ENCODE results near the gene CACNA1C.

Gene CACNA1C

GRCh38 chr12:2461046-2461445, 408.3 kb downstream of the CACNA1C start:
- Histone ChIP-seq H3K27ac (no peak overlapping the region), H3K4me3 (no peak overlapping the region)

GRCh38 chr12:2461645-2462044, 408.9 kb downstream of the CACNA1C start:
- Histone ChIP-seq H3K4me3 (no peak overlapping the region), H3K27ac (no peak overlapping the region)

DNA sequence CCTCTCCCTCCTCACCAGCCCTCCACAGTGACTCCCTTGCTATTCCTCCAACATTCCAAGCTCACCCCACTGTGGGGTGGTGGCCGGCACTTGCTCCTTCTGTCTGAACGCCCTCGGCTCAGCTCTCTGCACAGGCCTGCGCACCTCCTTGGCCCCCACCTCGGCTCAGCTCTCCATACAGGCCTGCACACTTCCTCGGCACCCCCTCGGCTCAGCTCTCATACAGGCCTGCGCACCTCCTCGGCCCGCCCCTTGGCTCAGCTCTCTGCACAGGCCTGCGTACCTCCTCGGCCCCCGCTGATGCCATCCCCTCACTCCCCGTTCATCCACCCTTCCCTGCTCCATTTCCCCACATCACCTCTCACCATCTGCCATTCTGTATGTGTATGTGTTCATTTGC, 409.3 kb downstream of the CACNA1C start:
- no peak overlapping the region for H3K27ac ChIP-seq
- H3K4me3 ChIP-seq = no peak overlapping the region

- Histone ChIP-seq H3K4me3 (no peak overlapping the region), H3K27ac (no peak overlapping the region)
These were observed 410.9 kb downstream of the CACNA1C start for GRCh38 chr12:2463719-2464118.

GRCh38 chr12:2465681-2466080, 412.9 kb downstream of the CACNA1C start:
- Histone ChIP-seq H3K27ac (no peak overlapping the region), H3K4me3 (no peak overlapping the region)

GRCh38 chr12:2466211-2466610, 413.4 kb downstream of the CACNA1C start:
- Histone ChIP-seq H3K4me3 (no peak overlapping the region), H3K27ac (no peak overlapping the region)

- Histone ChIP-seq H3K4me3 (no peak overlapping the region), H3K27ac (no peak overlapping the region)
These were observed 414.8 kb downstream of the CACNA1C start for GRCh38 chr12:2467447-2468195.

- H3K27ac ChIP-seq = no peak overlapping the region
- no peak overlapping the region for H3K4me3 ChIP-seq
These were observed 423.2 kb downstream of the CACNA1C start for GRCh38 chr12:2475984-2476383.

DNA sequence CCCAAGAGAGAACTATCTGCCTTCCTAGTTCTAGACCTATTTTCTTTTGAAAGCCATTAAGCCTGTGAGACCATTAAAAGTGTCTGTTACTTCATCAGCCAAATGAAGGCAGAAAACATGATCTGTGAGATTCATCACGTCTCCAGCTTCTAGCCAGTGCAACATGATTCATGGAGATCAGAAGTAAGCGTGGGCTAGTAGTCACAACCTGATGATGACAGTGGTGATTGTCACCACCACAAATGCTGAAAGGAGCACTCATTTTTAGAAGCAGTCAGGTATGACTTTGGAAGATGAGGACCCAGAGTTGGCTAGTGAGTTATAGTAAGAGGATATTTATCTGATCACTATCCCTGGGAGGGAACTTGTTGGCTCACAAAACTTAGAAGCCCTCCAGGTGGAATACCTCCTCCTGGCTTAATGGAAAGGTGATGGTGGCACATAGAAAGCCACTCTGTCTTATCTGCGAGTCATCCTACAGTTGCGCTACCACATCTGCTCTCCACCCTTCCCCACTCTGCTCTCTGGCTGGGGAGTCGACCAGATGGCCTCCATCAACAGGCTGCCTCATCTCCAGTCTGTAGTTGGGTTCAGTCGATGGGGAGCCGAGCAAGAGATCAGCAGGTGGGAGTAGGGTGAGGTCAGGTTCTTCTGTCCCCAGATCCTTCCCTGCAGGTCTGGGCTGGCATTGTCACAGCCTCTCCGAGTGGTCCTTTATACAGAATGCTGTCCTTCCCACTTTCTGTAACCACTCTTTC, 424.4 kb downstream of the CACNA1C start:
- no peak overlapping the region for H3K27ac ChIP-seq
- H3K4me3 ChIP-seq = no peak overlapping the region

GRCh38 chr12:2479851-2480535, 427.2 kb downstream of the CACNA1C start:
- Histone ChIP-seq H3K4me3 (no peak overlapping the region), H3K27ac (no peak overlapping the region)

DNA sequence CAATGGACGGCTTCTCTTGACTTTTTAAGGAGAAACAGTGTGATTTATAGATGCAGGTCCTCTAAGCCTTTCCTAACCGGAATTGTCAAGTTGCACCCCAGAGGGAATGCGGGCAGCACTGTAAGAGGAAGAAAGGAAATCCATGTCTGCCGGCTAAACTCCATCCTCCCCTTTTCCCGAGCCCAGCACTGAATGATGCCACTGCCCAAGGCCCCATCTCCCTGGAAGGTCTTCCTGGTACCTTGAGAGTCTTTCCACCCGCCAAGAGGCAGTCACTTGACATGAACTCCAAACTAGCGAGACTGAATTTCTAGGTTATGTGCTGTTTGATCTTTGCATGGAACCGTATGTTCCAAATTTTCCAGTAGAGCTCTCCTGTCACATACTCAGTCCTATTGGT, 428.6 kb downstream of the CACNA1C start:
- H3K4me3 ChIP-seq = no peak overlapping the region
- no peak overlapping the region for H3K27ac ChIP-seq

- H3K27ac ChIP-seq = no peak overlapping the region
- no peak overlapping the region for H3K4me3 ChIP-seq
These were observed 429.2 kb downstream of the CACNA1C start for GRCh38 chr12:2481951-2482350.

GRCh38 chr12:2482938-2483660, 430.3 kb downstream of the CACNA1C start:
- no peak overlapping the region for H3K27ac ChIP-seq
- no peak overlapping the region for H3K4me3 ChIP-seq

DNA sequence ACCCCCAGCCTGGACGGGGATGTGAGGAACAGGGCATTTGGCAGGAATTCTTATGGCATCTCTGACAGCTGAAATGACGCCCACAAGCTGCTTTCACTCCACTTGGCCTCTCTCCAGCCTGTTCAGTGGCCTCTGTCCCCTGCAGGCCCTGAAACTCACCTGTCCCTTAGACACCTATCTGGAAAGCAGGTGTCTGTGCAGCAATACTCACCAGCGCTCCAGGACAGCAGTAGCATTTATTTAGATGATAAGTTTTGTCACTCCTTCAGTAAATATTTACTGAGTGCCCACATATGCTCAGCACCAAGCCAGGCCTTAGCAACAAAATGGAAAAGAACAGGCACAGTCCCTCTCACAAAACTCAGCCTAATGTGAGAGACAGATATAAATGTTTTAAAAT, 430.9 kb downstream of the CACNA1C start:
- no peak overlapping the region for H3K4me3 ChIP-seq
- H3K27ac ChIP-seq = no peak overlapping the region

GRCh38 chr12:2484141-2484776, 431.5 kb downstream of the CACNA1C start:
- Histone ChIP-seq H3K27ac (no peak overlapping the region), H3K4me3 (no peak overlapping the region)

GRCh38 chr12:2485681-2486080, 432.9 kb downstream of the CACNA1C start:
- H3K27ac ChIP-seq = no peak overlapping the region
- H3K4me3 ChIP-seq = no peak overlapping the region

- Histone ChIP-seq H3K27ac (no peak overlapping the region), H3K4me3 (no peak overlapping the region)
These were observed 434.0 kb downstream of the CACNA1C start for GRCh38 chr12:2486796-2487195.

DNA sequence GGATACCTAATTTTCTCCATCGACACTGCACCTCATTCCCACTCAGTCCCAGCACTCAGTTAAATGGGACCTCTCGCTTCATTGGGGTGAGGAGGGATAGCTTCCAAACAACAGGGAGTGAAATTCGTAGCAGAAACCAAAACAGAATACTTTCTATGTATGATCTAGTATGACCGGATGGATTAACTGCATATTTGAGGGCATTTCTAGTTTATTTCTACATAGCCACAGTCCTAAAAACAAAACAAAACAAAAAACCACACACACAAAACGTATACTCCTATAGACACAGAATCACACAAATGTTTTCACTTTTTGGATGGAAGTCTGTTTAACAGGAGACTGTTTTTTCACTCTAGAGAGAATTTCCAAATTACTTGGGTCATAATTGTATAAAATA, 434.5 kb downstream of the CACNA1C start:
- H3K4me3 ChIP-seq = no peak overlapping the region
- H3K27ac ChIP-seq = no peak overlapping the region

GRCh38 chr12:2488131-2488530, 435.3 kb downstream of the CACNA1C start:
- no peak overlapping the region for H3K27ac ChIP-seq
- H3K4me3 ChIP-seq = no peak overlapping the region

DNA sequence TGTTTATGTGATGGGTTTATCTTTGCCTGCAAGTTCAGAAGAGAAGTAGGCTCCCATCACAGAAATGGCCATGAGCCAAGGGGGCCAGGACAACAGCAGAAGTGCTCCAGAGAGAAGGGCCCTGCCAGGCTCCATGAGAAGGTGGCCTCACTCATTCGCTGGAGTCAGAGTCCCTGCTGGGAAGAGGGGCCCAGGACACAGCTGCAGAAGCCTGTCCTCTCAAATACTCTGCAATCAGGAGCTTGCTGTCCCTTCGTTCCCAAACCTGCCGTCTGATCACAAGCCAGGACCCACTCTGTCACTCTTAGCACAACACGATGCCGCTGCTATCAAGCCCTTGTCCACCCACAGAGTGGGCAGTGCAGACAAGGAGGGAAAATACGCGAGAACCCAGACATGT, 435.8 kb downstream of the CACNA1C start:
- Histone ChIP-seq H3K4me3 (no peak overlapping the region), H3K27ac (no peak overlapping the region)
